ENCODE measurements around the gene GPS1. TPM values are rescaled to one million over a fixed set of nuclear protein-coding genes. Genes with fewer than 3 reads are reported as not detected.

GPS1 gene
- total and polyA plus RNA-seq, 4 donors, result 53.9 to 66.3 (median 58.8) TPM

GRCh38 chr17:82101301-82101715 lies 49.6 kb downstream of the GPS1 start:
- Histone ChIP-seq H3K4me1 (ENCODE audit: control insufficient read depth in 4 of 4, insufficient read depth in 4 of 4, low read length in 3 of 4) (peaks cover 34 to 84% (median 61%) of the 10 kb centered on the region in 4 donors), H3K9me3 (ENCODE audit: control insufficient read depth in 4 of 4, low read length in 3 of 4) (no peaks in the 10 kb centered on the region), H3K4me3 (ENCODE audit: low read depth in 1 of 3, low read length in 3 of 3) (peak overlapping the region in 2 of 3 donors; percentile 2), H3K27me3 (ENCODE audit: control insufficient read depth in 4 of 4, insufficient read depth in 4 of 4, low read length in 3 of 4) (no peaks in the 10 kb centered on the region), H3K36me3 (ENCODE audit: control insufficient read depth in 4 of 4, insufficient read depth in 3 of 4, low read depth in 1 of 4, low read length in 3 of 4) (no peaks in the 10 kb centered on the region), H3K9ac (ENCODE audit: low read depth in 1 of 2, low read length in 2 of 2) (peak overlapping the region; percentile 3 to 8), H3K27ac (ENCODE audit: low read depth in 1 of 2, low read length in 2 of 2) (peak overlapping the region; percentile 96 to 98)
- no peak for TF ChIP-seq FOXA1 (IDR thresholded peaks at IDR 0.05)
- TF ChIP-seq YY1 (IDR thresholded peaks at IDR 0.05), result peak; percentile 63
- TF ChIP-seq JUND (IDR thresholded peaks at IDR 0.05), result no peak
- no peak for TF ChIP-seq NR2F2 (IDR thresholded peaks at IDR 0.05)
- peak in 1 of 2 donors; percentile 7 for TF ChIP-seq RXRA (IDR thresholded peaks at IDR 0.05)
- TF ChIP-seq CTCF (IDR thresholded peaks at IDR 0.05; ENCODE audit: low read depth, low read length, missing input control), result no peak
- no peak for TF ChIP-seq HNF4G (IDR thresholded peaks at IDR 0.05)
- TF ChIP-seq RAD21 (IDR thresholded peaks at IDR 0.05), result no peak
- 41% methylated on average over 10 of the region's 10 CpGs for WGBS
- no peak for DNase-seq (ENCODE audit: low spot score)

GRCh38 chr17:82101767-82102679 lies 50.3 kb downstream of the GPS1 start:
- no peaks in the 10 kb centered on the region for H3K36me3 ChIP-seq (ENCODE audit: control insufficient read depth in 4 of 4, insufficient read depth in 3 of 4, low read depth in 1 of 4, low read length in 3 of 4)
- H3K4me3 ChIP-seq (ENCODE audit: low read depth in 1 of 3, low read length in 3 of 3), result peak overlapping the region in 1 of 3 donors; percentile 2
- no peaks in the 10 kb centered on the region for H3K27me3 ChIP-seq (ENCODE audit: control insufficient read depth in 4 of 4, insufficient read depth in 4 of 4, low read length in 3 of 4)
- peak overlapping the region; percentile 3 to 55 for H3K9ac ChIP-seq (ENCODE audit: low read depth in 1 of 2, low read length in 2 of 2)
- H3K4me1 ChIP-seq (ENCODE audit: control insufficient read depth in 4 of 4, insufficient read depth in 4 of 4, low read length in 3 of 4), result peaks cover 37 to 84% (median 59%) of the 10 kb centered on the region in 4 donors
- WGBS, result 30% methylated on average over 18 of the region's 18 CpGs
- peak overlapping the region; percentile 96 to 98 for H3K27ac ChIP-seq (ENCODE audit: low read depth in 1 of 2, low read length in 2 of 2)
- DNase-seq (ENCODE audit: low spot score), result peak; percentile 57
- H3K9me3 ChIP-seq (ENCODE audit: control insufficient read depth in 4 of 4, low read length in 3 of 4), result no peaks in the 10 kb centered on the region
- TF ChIP-seq HNF4A (conservative IDR thresholded peaks at IDR 0.05) (peak; percentile 80 to 84), CTCF (IDR thresholded peaks at IDR 0.05; ENCODE audit: low read depth, low read length, missing input control) (no peak), ATF3 (IDR thresholded peaks at IDR 0.05) (peak; percentile 59), TAF1 (conservative IDR thresholded peaks at IDR 0.05) (no peak), REST (IDR thresholded peaks at IDR 0.05) (peak; percentile 67), EGR1 (IDR thresholded peaks at IDR 0.05; ENCODE audit: low read depth in 2 of 2) (peak; percentile 62 to 67), JUND (IDR thresholded peaks at IDR 0.05) (peak in 1 of 2 donors; percentile 82), NR2F2 (IDR thresholded peaks at IDR 0.05) (peak; percentile 36), YY1 (IDR thresholded peaks at IDR 0.05) (peak; percentile 64), FOXA2 (IDR thresholded peaks at IDR 0.05) (peak; percentile 76), MAX (IDR thresholded peaks at IDR 0.05) (peak; percentile 88), RXRA (IDR thresholded peaks at IDR 0.05) (peak; percentile 92 to 97), ZBTB33 (IDR thresholded peaks at IDR 0.05) (peak; percentile 77), HNF4G (IDR thresholded peaks at IDR 0.05) (peak; percentile 32), SP1 (IDR thresholded peaks at IDR 0.05) (peak; percentile 92), FOXA1 (IDR thresholded peaks at IDR 0.05) (peak; percentile 44), RAD21 (IDR thresholded peaks at IDR 0.05) (peak in 1 of 2 donors; percentile 58), GABPA (IDR thresholded peaks at IDR 0.05 in 1 of 2, conservative IDR thresholded peaks at IDR 0.05 in 1 of 2) (peak in 1 of 2 donors; percentile 59)

Measured in liver (tissue), 9 donors.